Caco-2 (cell line): ENCODE measurements around the gene COMMD7. TPM values are rescaled to one million over a fixed set of nuclear protein-coding genes. Genes with fewer than 3 reads are reported as not detected.

ENCODE experiments used
- total RNA-seq: library from RNA; stranded (reverse); gene quantifications from 2 replicates; pipeline ENCODE4 v1.2.3, GENCODE V29; 2022

Gene COMMD7
- total RNA-seq, 1 experiment from 2014 or later, result 160 TPM

Other genes with a start within 250 kb of the COMMD7 start
- 75.3 and 80.9 TPM in 2 replicates for gene NOL4L, start 158.1 kb downstream of the COMMD7 start, total RNA-seq
- gene C20orf203, start 69.5 kb downstream of the COMMD7 start, total RNA-seq, result not detected in 2 replicates
- gene DNMT3B, start 18.9 kb upstream of the COMMD7 start, total RNA-seq, result 95.5 and 105 TPM in 2 replicates
- 321 and 336 TPM in 2 replicates for gene MAPRE1, start 76.5 kb upstream of the COMMD7 start, total RNA-seq
- 1.8 and 2.0 TPM in 2 replicates for gene EFCAB8, start 115.5 kb upstream of the COMMD7 start, total RNA-seq